HEK293T (cell line): ENCODE data around the gene IRS1.

Source experiments
- ARNT ChIP-seq: fragments of 450-650 bp; IDR thresholded peaks from 2 replicates; pipeline ENCODE4 v1.6.1; 2017; ENCODE audit warnings: mild to moderate bottlenecking
- BHLHE40 ChIP-seq: fragments of 450-650 bp; IDR thresholded peaks from 2 replicates; pipeline ENCODE4 v1.6.1; 2016; ENCODE audit warnings: mild to moderate bottlenecking, moderate library complexity, borderline replicate concordance
- FOXA1 ChIP-seq: fragments of 450-650 bp; IDR thresholded peaks from 2 replicates; pipeline ENCODE4 v1.6.1; 2016; ENCODE audit warnings: mild to moderate bottlenecking
- FOXK2 ChIP-seq: fragments of 450-650 bp; IDR thresholded peaks from 2 replicates; pipeline ENCODE4 v1.6.1; 2016; ENCODE audit warnings: mild to moderate bottlenecking
- FOXM1 ChIP-seq: fragments of 450-650 bp; IDR thresholded peaks from 2 replicates; pipeline ENCODE4 v1.6.1; 2017; ENCODE audit warnings: mild to moderate bottlenecking, borderline replicate concordance
- HDGF ChIP-seq: fragments of 450-650 bp; IDR thresholded peaks from 2 replicates; pipeline ENCODE4 v1.6.1; 2017; ENCODE audit warnings: antibody characterized with exemption, borderline replicate concordance
- LEF1 ChIP-seq: fragments of 450-650 bp; IDR thresholded peaks from 2 replicates; pipeline ENCODE4 v1.6.1; 2017; ENCODE audit warnings: mild to moderate bottlenecking, borderline replicate concordance
- NFRKB ChIP-seq: fragments of 450-650 bp; IDR thresholded peaks from 2 replicates; pipeline ENCODE4 v1.6.1; 2016; ENCODE audit warnings: mild to moderate bottlenecking, moderate library complexity
- SP1 ChIP-seq: fragments of 450-650 bp; IDR thresholded peaks from 2 replicates; pipeline ENCODE4 v1.6.1; 2017
- SUZ12 ChIP-seq: fragments of 450-650 bp; IDR thresholded peaks from 2 replicates; pipeline ENCODE4 v1.6.1; 2016; ENCODE audit warnings: mild to moderate bottlenecking

DNA sequence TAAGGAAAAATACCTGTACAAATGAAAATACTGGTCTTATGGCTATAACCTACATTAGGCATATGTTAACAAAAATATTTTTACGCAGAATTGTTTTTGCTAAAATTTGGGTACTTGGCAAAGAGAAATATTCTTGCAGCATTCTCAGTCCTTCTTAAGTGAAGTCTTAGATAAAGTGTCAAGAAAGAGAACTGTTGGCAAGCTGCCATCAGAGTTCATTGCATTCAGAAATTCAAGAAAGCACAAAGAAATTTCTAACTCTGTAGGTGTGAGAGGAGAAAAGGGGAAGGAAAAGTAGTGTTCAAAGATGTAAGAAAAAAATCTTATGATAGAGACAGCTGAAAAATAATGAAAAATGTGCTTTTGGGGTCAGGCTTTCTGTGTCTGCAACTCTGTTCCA is 86.7 kb downstream of the IRS1 start:
- TF ChIP-seq LEF1 (no peak), NFRKB (no peak), FOXA1 (no peak), SUZ12 (no peak), SP1 (no peak), ARNT (no peak), BHLHE40 (no peak), FOXM1 (no peak), HDGF (no peak), FOXK2 (no peak)
